HG02678 (cell line): ENCODE data around the gene TMEM117.

ENCODE experiments used
- ATAC-seq: cut with Tn5 transposase; IDR thresholded peaks from one replicate; pipeline ENCODE4 v1.9.1; 2021; ENCODE audit warnings: mild to moderate bottlenecking, moderate library complexity; ENCODE audit not compliant: unreplicated experiment

TMEM117 gene

DNA sequence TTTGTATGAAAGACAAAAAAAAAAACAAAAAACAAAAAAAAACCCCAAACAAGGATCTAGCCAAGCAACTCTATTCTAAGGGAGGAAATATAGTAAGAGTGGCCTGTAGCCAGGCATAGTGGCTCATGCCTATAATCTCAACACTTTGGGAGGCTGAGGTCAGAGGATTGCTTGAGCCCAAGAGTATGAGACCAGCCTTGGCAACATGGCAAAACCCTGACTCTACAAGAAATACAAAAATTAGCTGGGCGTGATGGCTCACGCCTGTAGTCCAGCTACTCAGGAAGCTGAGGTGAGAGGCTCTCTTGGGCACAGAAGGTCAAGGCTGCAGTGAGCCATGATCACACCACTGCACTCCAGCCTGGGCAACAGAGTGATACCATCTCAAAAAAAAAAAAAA, 47.9 kb downstream of the TMEM117 start:
- ATAC-seq, result no peak

DNA sequence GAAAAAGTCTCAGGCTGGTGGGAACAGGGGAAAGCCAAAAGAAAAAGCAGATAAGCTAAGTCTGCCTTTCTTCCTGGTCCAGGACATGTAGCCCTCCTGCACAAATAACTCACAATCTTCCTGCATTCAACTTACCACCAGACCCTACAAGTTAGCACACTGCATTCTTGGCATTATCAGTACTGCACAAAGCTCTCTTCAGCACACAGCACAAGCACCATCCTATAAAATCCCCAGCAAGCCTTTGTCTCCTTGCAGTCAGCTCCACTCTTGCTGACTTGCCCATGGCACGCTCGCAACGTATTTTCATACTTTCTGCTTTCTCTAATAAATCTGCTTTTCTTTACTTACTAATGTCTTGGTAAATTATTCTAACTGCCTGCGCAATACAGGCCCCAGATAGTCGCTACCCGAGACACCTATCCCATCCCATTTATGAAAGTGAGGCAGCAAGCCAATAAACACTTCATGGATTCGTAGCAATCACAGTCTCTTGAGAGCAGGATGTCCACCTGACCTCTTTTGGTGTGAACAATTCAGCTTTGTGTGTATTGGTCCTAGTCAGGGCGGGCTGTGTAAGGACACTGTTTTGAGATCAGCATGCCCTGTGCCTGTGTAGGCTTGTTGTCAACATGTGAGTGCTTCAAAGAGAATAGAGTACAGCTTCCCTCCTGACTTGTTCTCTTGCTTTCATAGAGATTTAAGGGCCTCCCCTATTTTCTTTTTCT, 49.0 kb downstream of the TMEM117 start:
- ATAC-seq, result no peak

DNA sequence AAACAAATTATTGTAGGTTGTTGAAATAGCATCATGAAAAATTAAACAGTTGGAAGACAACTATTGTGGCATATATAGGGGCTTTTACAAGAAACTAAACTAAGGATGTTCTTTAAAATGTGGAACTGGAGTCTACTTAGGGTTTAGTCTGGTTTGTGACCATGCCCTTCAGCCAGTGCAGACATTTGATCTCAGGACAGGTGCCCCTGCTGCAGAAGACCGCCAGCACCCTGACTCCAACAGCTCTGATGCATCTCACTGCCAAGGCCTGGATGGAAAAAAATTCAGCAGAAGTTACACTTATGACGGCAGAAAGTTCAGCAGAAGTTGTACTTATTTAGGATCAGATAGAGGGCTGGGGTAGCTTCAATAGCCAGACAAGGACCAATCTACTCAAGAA, 51.5 kb downstream of the TMEM117 start:
- ATAC-seq, result no peak

DNA sequence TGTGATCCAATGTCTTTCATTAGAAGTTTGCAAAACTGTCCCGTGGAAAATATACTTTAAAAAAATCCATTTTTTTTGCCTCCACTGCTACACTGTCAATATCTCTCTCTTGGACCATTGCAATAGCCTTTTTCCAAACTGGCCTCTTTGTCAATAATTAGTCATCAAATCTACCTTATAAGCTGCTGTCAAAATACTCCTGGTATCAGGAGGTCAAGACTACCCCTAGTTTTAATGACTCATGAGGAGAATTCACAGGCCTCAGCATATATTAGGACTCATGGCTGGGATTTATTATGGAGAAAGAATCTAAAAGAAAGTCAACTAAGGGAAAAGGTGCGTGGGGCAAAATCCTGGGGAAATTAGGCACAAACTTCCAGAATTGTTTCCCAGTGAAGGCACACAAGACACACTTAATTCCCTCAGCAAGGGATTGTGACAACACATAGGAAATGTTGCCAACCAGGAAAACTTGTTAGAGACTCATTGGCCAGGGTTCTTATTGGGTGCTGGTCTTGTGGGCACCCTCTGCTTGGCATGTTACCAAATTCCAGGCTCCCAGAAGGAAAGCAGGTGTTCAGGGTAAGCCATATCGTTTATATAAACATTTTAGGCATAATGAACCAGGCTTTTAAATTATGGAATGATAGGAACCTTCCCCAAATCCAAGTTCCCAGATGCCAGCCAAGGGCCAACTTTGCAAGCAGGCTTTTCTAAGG, 56.1 kb downstream of the TMEM117 start:
- ATAC-seq, result no peak

DNA sequence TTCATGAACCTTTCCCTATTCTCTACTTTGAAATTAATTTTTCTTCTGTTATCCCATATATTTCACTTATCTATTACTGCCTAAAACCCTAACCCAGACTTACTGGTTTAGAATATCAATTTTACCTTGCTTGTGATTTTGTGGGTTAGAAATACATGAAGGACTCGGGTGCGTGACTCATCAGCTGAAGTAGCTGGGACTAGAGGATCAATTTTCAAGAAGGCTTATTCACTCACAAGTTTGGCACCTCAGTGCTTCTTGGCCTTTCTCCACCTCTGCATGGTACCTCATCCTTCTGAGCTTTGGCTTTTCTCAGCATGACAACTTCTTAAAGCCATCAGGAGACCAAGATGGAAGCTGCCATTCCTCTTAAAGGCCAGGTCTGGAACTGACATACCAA, 57.8 kb downstream of the TMEM117 start:
- ATAC-seq, result no peak

DNA sequence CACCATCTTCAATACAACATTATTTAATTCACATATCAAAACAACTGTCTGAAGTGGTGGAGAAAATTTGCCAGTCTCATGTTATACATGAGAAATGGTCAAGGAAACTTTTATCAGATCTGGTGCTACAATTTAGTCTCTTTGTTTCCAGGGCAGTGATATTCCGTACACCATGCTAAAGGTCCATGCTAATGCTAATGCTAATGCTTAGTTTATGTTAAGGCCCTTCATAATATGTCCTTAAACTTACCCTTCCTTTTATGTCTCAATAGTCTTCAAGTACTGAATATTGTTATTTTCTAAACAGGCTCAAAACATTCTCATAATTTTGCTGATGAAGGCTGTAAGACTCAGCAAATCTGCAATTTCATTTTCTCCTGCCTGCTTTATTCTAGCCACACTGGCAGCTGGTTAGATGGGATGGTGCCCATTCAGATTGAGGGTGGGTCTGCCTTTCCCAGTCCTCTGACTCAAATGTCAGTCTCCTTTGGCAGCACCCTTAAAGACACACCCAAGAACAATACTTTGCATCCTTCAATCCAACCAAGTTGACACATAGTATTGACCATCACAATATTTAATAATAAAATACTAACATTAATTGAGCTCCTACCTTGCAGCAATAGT, 59.8 kb downstream of the TMEM117 start:
- no peak for ATAC-seq

DNA sequence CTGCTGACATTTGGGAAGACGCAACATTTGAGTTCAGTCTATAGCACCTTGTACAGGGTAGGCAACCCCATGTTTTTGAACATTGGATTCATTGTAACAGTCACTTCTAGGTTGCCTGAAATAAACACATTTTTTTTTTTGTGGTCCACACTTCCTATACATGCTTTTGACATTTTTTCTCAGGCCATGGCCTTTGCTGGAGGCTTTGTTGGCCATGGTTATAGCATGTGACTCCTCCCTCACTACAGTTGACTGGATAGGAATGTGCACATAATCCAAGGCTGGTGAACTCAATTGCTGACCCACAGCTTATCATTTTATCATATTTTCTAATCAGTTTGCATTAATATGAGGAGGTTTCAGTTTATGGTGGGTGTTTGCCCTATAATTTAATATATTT, 60.6 kb downstream of the TMEM117 start:
- ATAC-seq, result no peak

DNA sequence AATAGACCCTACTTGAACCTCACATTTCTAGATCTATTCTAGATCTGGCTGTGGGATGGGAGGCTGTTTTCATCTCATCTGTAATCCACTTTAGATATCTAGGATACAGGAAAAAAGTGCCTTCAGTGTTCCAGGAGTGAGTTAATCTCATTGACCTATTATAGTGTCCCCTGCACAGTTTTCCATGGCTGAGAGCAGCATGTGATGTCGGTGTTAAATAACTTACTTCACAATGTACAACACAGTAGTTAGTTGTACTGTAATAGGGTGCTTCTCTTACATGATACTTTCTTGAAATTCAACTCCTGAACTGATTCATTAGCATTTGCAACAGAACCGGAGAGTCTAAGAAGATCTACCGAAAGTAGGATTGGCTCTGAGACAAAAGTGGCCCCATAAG, 62.6 kb downstream of the TMEM117 start:
- no peak for ATAC-seq

DNA sequence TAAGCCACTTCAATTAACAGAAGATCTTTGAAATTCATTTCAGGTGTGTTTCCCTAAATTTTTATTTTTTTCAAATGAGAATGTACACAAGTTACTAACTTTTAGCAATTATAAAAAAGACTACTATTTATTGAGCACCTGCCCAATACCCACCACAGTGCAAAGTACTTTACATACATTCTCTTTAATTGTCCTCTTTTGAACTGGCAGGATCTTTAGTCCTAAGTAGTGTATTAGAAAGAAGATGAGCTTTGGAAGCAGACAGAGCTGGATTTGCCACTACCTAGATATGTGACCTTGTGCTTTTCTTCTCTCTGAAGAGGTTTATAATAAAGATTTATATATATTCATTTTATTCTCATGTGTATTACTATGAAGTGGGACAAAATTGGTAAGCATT, 63.7 kb downstream of the TMEM117 start:
- ATAC-seq, result no peak

DNA sequence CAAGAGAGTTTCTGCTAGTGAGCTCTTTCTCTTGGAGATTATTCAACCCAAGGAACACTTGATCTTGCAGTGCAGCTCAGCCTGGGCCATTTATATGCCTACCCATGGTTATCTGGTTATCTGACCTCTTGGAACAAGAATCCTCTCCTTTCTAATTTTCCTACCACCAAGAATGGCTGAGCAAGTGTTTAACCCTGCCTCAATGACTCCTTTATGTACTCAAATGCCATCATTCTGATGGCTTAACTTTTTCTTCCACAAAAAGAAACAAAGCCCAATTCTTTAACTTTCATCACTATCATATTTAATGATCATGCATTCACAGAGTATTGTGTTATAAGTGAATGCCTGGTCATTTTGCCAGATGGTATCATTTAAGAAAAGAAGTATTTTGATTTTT, 67.8 kb downstream of the TMEM117 start:
- no peak for ATAC-seq

DNA sequence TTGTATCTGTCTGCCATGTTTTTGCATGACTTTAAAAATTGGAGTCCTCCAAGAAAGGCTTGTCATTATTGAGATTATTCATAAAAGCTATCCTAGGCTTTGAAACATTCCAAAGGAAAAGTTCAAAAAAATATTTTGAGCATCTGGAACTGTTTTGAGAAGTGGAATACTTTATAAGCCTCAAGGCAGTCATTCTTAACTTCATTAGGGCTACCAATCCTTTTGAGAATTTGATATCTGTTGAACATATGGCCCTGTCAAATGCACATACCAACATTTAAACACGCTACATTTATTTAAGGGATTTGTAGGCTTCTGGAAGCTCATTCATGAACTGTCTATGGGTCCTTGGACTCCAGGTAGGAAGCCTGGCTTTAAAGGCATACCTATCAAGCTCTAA, 77.0 kb downstream of the TMEM117 start:
- ATAC-seq, result no peak

DNA sequence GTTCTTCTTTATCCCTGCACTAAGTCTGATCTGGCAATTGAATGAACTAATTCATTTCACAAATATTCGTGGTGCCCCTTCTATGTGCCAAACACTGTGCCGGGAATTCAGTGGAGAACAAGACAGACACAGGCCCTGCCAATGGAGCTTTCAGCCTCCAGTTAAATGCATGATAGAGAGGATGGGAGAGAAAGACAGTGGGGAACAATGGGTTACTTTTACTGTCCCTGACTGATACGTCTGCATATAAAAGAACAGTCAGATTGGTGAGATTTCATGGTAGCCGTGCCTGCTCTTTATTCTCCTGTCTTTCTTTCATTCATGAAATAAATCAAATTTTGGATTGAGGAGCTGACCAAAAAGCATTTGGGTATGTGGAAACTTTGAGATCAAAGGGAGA, 78.5 kb downstream of the TMEM117 start:
- ATAC-seq, result no peak

DNA sequence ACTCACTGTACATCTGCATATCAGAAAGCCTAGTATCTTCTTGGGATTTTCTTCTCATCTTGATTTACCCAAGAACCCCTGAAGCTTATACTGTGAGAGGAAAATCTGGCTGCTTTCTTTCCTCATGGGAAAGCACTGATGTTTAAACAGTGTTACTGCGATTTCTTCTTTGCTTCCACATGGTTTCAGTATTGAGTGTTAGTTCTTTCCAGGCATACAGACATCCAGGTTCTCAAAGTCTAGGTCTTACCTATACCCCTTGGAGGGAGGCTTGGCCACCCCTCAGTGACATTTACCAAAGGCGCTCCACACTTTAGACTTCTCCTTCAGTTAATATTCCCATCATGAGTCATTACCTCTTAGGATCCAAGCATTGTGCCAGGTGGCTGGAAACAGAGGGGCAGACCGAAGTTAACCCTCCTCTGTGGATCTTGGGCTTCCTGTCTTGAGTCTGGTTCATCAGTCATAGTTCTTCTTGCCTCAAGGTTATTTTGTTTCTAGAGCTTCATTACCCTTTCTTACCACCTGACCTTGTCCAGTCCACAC, 79.1 kb downstream of the TMEM117 start:
- ATAC-seq, result no peak

DNA sequence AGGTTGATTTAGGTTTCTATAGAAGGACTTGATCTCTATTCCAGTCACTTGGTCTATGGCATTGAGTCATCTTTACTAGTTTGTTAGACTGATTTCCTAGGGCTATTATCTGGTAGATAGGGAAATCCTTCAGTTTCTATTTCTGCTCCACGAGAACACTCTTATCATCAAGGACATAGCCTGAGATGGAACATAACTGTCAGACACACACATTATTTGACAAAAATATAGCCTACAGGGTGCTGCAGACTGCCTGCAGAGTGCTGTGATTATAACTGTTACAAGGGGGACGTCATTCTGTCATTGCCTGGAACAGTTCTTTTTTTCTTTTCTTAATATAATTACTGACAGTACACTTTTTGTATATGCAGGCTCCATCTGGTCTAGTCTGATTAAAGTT, 82.0 kb downstream of the TMEM117 start:
- no peak for ATAC-seq

DNA sequence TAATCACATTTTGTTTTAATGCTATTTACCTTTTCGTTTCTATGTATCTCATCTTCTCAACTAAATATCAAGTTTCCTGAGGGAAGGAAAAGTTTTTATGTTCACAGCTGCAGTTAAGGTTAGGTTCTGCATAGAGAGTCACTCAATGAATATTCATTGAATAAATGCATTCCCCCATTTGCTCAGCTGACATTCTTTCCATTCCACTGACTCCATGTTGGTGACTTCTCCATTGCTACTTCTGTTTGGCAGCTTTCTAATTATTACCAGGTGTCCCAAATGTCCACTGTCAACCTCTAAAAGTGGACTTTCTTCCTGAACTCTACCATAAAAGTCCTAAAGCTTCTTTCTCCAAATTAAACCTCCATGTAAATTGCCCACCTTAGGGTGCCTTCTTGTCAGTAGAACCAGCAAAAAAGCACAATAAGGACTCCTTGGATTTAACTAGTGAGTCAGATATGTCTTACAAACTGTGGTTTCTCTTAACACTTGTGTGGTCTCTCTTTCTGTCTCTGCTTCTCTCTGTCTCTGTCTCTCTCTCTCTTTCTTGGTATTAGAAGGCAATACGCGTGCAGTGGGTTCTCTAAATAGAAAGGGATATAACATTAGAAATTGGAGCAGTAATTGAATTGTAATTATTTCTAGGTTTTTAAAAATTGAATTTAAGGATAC, 85.9 kb downstream of the TMEM117 start:
- ATAC-seq, result no peak

DNA sequence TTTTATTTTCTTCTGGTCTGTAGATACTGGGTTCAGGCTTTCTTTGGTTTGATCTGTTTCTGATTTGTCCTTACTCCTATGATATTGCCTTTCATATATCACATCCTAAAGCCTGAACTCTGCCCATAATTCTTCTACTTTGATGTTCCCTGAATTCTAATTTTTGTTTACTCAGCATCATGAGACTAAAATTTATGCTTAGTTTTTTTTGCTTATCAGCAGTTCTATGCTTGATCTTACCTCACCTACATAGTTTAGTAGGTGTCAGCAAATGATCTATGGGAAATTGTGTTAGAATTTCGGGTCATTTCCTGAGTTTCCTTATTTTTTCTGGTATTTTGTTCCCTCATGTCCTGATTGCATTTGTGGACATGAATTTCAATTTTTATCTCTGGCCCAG, 94.2 kb downstream of the TMEM117 start:
- ATAC-seq, result no peak

DNA sequence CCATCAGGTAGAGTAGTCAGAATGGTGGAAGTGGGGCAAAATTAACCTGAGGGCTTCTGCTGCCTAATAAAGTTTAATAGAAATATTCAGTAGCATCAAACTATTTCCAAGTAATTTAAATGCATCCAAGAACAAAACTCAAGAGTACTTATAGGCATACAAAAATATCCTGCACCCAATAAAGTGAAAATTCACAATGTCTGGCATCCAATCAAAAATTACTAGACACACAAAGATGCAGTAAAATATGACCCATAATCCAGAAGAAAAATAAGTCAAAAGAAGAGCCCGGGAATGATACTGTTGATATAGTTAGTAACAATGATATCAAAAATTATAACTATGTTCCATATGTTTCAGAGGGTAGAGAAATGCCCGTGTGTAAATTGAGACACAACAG, 95.3 kb downstream of the TMEM117 start:
- no peak for ATAC-seq

DNA sequence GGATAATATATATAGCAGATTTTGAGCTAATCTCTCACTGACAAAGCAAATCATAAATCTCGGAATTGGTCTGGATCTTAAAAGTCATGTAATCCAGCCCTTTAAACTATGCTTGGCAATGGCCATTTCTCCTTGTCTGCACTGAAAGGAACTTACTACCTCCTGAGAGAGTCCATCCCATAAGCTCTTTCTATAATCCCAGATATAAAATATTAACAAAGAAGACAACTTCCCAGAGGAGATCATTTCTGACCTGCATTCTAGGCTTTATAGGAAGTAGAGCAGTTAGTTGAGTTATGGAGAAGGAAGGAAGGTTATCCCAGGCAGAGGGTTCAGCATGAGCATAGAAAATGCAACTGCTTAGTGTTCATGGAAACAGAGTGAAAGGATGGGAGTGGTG, 99.7 kb downstream of the TMEM117 start:
- no peak for ATAC-seq

DNA sequence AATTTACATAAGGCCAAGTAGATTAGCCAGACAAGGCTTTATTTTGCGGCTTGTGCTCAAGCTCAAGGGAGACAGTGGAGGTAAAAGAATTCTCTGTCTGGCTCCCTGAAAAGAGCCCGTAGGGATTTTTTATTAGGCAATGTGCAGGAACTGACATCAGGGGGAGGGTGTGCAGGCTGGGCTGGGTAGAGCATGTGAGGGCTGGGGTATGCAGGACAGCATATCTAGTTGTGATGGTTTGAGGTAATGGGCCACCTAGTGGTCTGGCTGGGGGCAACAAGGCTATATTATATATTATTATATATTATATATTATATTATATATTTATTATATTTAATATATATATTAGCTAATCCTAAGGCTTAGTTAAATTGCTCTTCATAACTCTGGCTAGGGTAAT, 102.1 kb downstream of the TMEM117 start:
- ATAC-seq, result no peak

DNA sequence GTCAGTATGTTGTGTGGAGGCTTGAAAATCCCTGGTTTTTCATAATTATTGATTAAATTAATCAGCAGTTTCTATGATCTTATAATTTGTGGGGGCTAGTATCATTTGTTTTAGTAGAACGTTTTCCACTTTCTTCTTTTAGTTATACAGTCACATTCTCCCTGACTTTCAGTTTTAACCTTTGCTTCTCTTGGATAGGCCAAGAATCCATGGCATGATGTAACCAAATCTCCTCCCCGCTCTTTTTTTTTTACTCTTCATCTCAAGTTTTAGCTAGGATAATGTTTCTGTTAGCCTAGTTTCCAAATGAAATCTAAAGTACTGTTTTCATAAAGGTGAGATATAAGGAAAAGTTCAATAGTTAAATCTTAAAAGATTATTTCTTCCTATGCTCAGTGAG, 106.5 kb downstream of the TMEM117 start:
- ATAC-seq, result no peak

DNA sequence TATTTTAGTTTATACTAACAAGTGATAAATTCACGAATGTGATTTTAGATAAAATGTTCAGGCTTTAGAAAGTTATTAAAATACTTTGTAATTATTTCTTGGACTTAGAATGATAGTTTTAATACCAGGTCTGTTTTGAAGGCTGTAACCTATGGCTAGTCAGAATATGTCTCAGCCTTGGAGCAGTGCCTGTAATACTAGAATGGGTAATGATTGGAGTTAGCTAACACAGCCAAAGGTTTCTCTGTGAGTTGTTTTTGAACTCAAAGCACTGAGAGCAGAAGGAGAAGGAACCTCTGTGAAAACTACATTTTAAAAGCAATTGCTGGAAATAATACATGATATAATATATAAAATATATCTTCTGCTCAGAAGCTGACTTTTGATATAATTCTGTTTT, 110.1 kb downstream of the TMEM117 start:
- no peak for ATAC-seq
